ENCODE results near the gene NEK11.

- TF ChIP-seq CTCF (IDR thresholded peaks at IDR 0.05; ENCODE audit: extremely low read depth in 1 of 2, insufficient read depth in 1 of 2, low read depth in 1 of 2, low read length in 2 of 2): no peak
- TF ChIP-seq, protein P1, sequence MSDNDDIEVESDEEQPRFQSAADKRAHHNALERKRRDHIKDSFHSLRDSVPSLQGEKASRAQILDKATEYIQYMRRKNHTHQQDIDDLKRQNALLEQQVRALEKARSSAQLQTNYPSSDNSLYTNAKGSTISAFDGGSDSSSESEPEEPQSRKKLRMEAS (IDR thresholded peaks at IDR 0.05; ENCODE audit: insufficient read depth, insufficient read length): no peak
Measured at GRCh38 chr3:131250466-131250865, 223.8 kb downstream of the NEK11 start.
